Upper lobe of left lung (tissue), 6 donors: ENCODE data around the gene SHISA7. TPM values are rescaled to one million over a fixed set of nuclear protein-coding genes. Genes with fewer than 3 reads are reported as not detected.

Experiments
- ATAC-seq, 2 donors: fragments of 200-7000 bp; cut with Tn5 transposase; one replicate each; pipeline ENCODE4 v1.9.1; 2022; ENCODE audit warnings: mild to moderate bottlenecking in 2 of 2, moderate library complexity in 2 of 2; ENCODE audit not compliant: low FRiP score in 2 of 2
- DNase-seq, 2 donors: peaks; one replicate each; pipeline ENCODE4 v3.0.0-alpha.2; 2019 to 2020
- H3K27ac ChIP-seq, 4 donors: fragments of 200-600 bp; sonication (generic); one replicate each; pipeline ENCODE4 v1.5.1; 2016 to 2019
- H3K27me3 ChIP-seq, 4 donors: fragments of 200-600 bp; sonication (generic); one replicate each; pipeline ENCODE4 v1.5.1; 2017 to 2019
- H3K36me3 ChIP-seq, 4 donors: fragments of 200-600 bp; sonication (generic); one replicate each; pipeline ENCODE4 v1.5.1; 2016 to 2019
- H3K4me1 ChIP-seq, 4 donors: fragments of 200-600 bp; sonication (generic); one replicate each; pipeline ENCODE4 v1.5.1; 2018 to 2019
- H3K4me3 ChIP-seq, 4 donors: fragments of 200-600 bp; sonication (generic); one replicate each; pipeline ENCODE4 v1.5.1; 2017 to 2019; ENCODE audit warnings: mild to moderate bottlenecking in 2 of 4, moderate library complexity in 1 of 4
- H3K9me3 ChIP-seq, 4 donors: fragments of 200-600 bp; sonication (generic); one replicate each; pipeline ENCODE4 v1.5.1; 2018 to 2019
- EP300 ChIP-seq, 4 donors: sonication (generic); formaldehyde crosslinking; IDR thresholded peaks; one replicate each; pipeline ENCODE4 v1.5.1; 2017; ENCODE audit warnings: antibody characterized with exemption in 4 of 4, control low read depth in 2 of 4
- POLR2A ChIP-seq, 4 donors: fragments of 450-650 bp; IDR thresholded peaks; one replicate each; pipeline ENCODE4 v1.5.1; 2016 to 2017; ENCODE audit warnings: antibody characterized with exemption in 4 of 4, mild to moderate bottlenecking in 2 of 4
- POLR2AphosphoS5 ChIP-seq, 2 donors: sonication (generic); formaldehyde crosslinking; IDR thresholded peaks; one replicate each; pipeline ENCODE4 v1.5.1; 2017; ENCODE audit warnings: antibody characterized with exemption in 2 of 2
- WGBS, 2 donors: methylation state at CpG; one replicate each; pipeline ENCODE4 v1.1.5; 2017 to 2018; 5-methylcytosine and 5-hydroxymethylcytosine counted together
- total RNA-seq, 6 donors: library from RNA; depleted of rRNA in 4 of 6; stranded (reverse); fragments of >200 nt in 4 of 6; gene quantifications; one replicate each; pipeline versions ENCODE4 v1.1.0 to v1.2.1, GENCODE V29; 2016 to 2021
- TF ChIP-seq, protein P1 (sequence below), 6 experiments: fragments of 450-650 bp in 4 of 6; fragments of 200-600 bp in 2 of 6; sonication (generic) in 2 of 6; IDR thresholded peaks; one replicate each; pipeline ENCODE4 v1.5.1; 2016 to 2019; ENCODE audit warnings: antibody characterized with exemption in 6 of 6
- donor health status: DM: no; HTN: no; CAD: no; lungs with moderate emphysema.
- donor health status: DM: no; HTN: yes; CAD: no; lungs with severe emphysema.

The SHISA7 gene
- total RNA-seq, 6 donors from 2014 or later, result not detected

- H3K4me3 ChIP-seq, result no peak overlapping the region
- H3K4me1 ChIP-seq, result peaks cover 24 to 40% (median 28%) of the 10 kb centered on the region in 4 donors
- ATAC-seq (no peak), DNase-seq (no peak)
- H3K27ac ChIP-seq, result no peak overlapping the region
- H3K9me3 ChIP-seq, result no peaks in the 10 kb centered on the region
- H3K36me3 ChIP-seq, result peaks cover 12 to 54% (median 41%) of the 10 kb centered on the region in 4 donors
- WGBS, 2 donors, result 83% methylated on average over 6 to 7 of the region's 7 CpGs
- H3K27me3 ChIP-seq, result no peaks in the 10 kb centered on the region
- TF ChIP-seq POLR2AphosphoS5 (IDR thresholded peaks at IDR 0.05) (no peak), POLR2A (IDR thresholded peaks at IDR 0.05) (no peak), EP300 (IDR thresholded peaks at IDR 0.05) (no peak)
- TF ChIP-seq, protein P1, sequence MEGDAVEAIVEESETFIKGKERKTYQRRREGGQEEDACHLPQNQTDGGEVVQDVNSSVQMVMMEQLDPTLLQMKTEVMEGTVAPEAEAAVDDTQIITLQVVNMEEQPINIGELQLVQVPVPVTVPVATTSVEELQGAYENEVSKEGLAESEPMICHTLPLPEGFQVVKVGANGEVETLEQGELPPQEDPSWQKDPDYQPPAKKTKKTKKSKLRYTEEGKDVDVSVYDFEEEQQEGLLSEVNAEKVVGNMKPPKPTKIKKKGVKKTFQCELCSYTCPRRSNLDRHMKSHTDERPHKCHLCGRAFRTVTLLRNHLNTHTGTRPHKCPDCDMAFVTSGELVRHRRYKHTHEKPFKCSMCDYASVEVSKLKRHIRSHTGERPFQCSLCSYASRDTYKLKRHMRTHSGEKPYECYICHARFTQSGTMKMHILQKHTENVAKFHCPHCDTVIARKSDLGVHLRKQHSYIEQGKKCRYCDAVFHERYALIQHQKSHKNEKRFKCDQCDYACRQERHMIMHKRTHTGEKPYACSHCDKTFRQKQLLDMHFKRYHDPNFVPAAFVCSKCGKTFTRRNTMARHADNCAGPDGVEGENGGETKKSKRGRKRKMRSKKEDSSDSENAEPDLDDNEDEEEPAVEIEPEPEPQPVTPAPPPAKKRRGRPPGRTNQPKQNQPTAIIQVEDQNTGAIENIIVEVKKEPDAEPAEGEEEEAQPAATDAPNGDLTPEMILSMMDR (IDR thresholded peaks at IDR 0.05), result no peak
Measured at GRCh38 chr19:55390461-55390880, 52.6 kb downstream of the SHISA7 start.

DNA sequence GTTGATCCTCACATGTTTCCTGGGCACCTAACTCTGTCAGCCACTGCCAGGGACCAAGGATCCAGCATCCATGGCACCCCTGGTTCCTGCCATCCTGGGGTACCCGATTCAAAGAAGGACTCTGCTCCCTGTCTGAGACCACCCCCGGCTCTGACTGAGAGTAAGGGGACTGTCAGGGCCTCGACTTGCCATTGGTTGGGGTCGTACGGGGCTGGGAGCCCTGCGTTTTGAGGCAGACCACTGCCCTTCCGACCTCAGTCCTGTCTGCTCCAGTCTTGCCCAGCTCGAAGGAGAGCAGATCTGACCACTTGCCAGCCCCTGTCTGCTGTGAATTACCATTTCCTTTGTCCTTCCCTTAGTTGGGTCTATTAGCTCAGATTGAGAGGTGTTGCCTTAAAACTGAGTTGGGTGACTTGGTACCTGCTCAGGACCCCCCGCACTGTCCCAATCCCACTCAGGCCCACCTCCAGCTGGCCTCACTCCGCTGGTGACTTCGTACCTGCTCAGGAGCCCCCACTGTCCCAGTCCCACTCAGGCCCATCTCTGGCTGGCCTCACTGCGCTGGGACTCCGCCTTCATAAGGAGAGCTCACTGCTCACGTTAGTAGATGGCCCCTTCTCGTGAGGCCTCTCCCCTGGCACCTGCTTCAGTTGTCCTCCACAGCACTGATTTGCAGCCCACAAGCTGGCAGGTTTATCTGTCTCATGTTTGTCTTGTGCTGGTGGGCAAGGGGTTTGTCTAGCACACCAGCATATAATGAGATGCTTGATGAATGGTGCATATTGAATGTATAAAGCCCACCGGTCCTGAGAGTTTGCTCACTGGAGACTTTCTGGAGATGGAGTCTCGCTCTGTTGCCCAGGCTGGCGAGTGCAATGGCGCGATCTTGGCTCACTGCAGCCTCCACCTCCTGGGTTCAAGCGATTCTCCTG lies 53.4 kb downstream of the SHISA7 start:
- peaks cover 30 to 45% (median 31%) of the 10 kb centered on the region in 4 donors for H3K4me1 ChIP-seq
- DNase-seq, result no peak
- TF ChIP-seq EP300 (IDR thresholded peaks at IDR 0.05) (no peak), POLR2AphosphoS5 (IDR thresholded peaks at IDR 0.05) (no peak), POLR2A (IDR thresholded peaks at IDR 0.05) (no peak)
- TF ChIP-seq, protein P1 (IDR thresholded peaks at IDR 0.05), result no peak
- H3K36me3 ChIP-seq, result peaks cover 12 to 54% (median 41%) of the 10 kb centered on the region in 4 donors
- no peak overlapping the region for H3K27ac ChIP-seq
- H3K4me3 ChIP-seq, result no peak overlapping the region
- H3K27me3 ChIP-seq, result no peaks in the 10 kb centered on the region
- WGBS, 2 donors, result 87% methylated on average over 13 to 21 of the region's 21 CpGs
- no peaks in the 10 kb centered on the region for H3K9me3 ChIP-seq
- ATAC-seq, result no peak

DNA sequence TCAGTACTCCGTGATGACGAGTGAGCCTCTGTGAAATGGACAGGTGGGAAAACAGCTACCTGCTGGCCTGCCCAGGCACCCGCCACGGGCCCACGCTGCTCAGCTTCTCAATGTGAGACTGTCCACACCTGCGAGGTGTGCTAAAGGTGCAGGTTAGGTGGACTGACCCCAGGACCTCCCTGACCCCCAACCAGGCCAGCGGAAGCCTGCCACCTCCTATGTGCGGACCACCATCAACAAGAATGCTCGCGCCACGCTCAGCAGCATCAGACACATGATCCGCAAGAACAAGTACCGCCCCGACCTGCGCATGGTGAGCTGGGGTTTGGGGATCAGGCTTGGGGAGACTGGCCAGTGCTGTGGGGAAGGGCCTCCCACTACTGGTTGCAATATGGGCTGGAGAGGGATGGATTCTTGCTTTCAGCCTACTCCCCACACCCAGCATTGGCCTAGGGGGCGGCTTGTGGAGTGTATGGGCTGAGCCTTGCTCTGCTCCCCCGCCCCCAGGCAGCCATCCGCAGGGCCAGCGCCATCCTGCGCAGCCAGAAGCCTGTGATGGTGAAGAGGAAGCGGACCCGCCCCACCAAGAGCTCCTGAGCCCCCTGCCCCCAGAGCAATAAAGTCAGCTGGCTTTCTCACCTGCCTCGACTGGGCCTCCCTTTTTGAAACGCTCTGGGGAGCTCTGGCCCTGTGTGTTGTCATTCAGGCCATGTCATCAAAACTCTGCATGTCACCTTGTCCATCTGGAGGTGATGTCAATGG lies 55.2 kb downstream of the SHISA7 start:
- WGBS, 2 donors, result 82 to 93% methylated on average over 6 to 24 of the region's 24 CpGs
- H3K4me1 ChIP-seq, result peaks cover 41 to 59% (median 42%) of the 10 kb centered on the region in 4 donors

GRCh38 chr19:55386493-55386971 lies 56.6 kb downstream of the SHISA7 start:
- peaks cover 12 to 50% (median 38%) of the 10 kb centered on the region in 4 donors for H3K36me3 ChIP-seq
- no peaks in the 10 kb centered on the region for H3K27me3 ChIP-seq
- H3K4me3 ChIP-seq, result peak overlapping the region; percentile 60 to 99 (median 85)
- ATAC-seq (no peak), DNase-seq (peak in 1 of 2 donors; percentile 81)
- H3K4me1 ChIP-seq, result peaks cover 41 to 59% (median 45%) of the 10 kb centered on the region in 4 donors
- no peak for TF ChIP-seq EP300 (IDR thresholded peaks at IDR 0.05)
- no peak for TF ChIP-seq POLR2A (IDR thresholded peaks at IDR 0.05)
- no peak for TF ChIP-seq POLR2AphosphoS5 (IDR thresholded peaks at IDR 0.05)
- TF ChIP-seq, protein P1 (IDR thresholded peaks at IDR 0.05), result no peak
- WGBS, 2 donors, result 1 to 2% methylated on average over 19 to 30 of the region's 33 CpGs
- H3K27ac ChIP-seq, result peak overlapping the region; percentile 91 to 97 (median 92)
- no peaks in the 10 kb centered on the region for H3K9me3 ChIP-seq

More for the DNA sequence above, 55.2 kb downstream of the SHISA7 start:
- TF ChIP-seq EP300 (IDR thresholded peaks at IDR 0.05), result no peak
- TF ChIP-seq POLR2A (IDR thresholded peaks at IDR 0.05), result no peak
- TF ChIP-seq, protein P1 (IDR thresholded peaks at IDR 0.05), result no peak
- TF ChIP-seq POLR2AphosphoS5 (IDR thresholded peaks at IDR 0.05), result no peak
- Histone ChIP-seq H3K4me3 (peak overlapping the region in 2 of 4 donors; percentile 90 to 99), H3K36me3 (peaks cover 12 to 54% (median 41%) of the 10 kb centered on the region in 4 donors), H3K27ac (peak overlapping the region in 2 of 4 donors; percentile 14 to 15), H3K27me3 (no peaks in the 10 kb centered on the region), H3K9me3 (no peaks in the 10 kb centered on the region)
- ATAC-seq (no peak), DNase-seq (no peak)
